ENCODE measurements around the gene TEF. TPM values are rescaled to one million over a fixed set of nuclear protein-coding genes. Genes with fewer than 3 reads are reported as not detected.

The TEF gene
- total and polyA plus RNA-seq, 2 experiments from 2014 or later: 2.3 to 7.2 TPM

DNA sequence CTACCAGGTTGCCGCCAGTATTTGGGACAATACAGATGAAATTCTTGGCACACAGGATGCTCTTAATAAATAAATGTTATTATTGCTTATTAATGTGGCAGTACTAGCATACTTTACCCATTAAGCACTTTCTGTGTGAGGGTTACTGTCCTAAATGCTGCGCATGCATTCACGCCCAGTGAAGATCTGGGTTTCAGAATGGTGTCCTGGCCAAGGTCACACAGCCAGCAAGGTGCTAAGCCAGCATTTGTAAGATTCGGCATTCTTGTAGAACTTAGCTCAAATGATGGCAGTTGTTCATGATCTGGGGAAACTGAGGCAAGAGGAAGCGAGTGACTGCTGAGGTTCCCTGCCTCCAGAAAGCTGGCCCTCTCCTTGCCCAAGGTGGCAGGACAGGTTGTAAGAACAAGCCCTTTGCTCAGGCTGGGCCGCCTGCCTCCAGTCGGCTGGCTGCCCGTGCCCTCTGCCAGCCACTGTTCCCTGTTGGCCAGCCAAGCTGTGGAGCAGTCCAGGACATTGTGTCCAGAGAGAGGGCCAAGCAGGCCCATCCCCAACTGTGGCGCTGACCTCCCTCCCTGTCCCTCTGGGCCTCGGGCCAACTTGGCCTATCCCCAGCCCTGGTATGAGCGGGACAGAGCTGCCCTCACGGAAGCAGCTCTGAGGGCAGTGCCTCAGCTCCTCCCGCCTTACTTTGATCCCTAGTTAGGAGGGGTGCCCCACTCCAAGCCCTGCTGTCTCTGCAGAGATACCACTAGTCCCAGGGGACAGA, 36.1 kb downstream of the TEF start (continued):
- TF ChIP-seq, protein P1, sequence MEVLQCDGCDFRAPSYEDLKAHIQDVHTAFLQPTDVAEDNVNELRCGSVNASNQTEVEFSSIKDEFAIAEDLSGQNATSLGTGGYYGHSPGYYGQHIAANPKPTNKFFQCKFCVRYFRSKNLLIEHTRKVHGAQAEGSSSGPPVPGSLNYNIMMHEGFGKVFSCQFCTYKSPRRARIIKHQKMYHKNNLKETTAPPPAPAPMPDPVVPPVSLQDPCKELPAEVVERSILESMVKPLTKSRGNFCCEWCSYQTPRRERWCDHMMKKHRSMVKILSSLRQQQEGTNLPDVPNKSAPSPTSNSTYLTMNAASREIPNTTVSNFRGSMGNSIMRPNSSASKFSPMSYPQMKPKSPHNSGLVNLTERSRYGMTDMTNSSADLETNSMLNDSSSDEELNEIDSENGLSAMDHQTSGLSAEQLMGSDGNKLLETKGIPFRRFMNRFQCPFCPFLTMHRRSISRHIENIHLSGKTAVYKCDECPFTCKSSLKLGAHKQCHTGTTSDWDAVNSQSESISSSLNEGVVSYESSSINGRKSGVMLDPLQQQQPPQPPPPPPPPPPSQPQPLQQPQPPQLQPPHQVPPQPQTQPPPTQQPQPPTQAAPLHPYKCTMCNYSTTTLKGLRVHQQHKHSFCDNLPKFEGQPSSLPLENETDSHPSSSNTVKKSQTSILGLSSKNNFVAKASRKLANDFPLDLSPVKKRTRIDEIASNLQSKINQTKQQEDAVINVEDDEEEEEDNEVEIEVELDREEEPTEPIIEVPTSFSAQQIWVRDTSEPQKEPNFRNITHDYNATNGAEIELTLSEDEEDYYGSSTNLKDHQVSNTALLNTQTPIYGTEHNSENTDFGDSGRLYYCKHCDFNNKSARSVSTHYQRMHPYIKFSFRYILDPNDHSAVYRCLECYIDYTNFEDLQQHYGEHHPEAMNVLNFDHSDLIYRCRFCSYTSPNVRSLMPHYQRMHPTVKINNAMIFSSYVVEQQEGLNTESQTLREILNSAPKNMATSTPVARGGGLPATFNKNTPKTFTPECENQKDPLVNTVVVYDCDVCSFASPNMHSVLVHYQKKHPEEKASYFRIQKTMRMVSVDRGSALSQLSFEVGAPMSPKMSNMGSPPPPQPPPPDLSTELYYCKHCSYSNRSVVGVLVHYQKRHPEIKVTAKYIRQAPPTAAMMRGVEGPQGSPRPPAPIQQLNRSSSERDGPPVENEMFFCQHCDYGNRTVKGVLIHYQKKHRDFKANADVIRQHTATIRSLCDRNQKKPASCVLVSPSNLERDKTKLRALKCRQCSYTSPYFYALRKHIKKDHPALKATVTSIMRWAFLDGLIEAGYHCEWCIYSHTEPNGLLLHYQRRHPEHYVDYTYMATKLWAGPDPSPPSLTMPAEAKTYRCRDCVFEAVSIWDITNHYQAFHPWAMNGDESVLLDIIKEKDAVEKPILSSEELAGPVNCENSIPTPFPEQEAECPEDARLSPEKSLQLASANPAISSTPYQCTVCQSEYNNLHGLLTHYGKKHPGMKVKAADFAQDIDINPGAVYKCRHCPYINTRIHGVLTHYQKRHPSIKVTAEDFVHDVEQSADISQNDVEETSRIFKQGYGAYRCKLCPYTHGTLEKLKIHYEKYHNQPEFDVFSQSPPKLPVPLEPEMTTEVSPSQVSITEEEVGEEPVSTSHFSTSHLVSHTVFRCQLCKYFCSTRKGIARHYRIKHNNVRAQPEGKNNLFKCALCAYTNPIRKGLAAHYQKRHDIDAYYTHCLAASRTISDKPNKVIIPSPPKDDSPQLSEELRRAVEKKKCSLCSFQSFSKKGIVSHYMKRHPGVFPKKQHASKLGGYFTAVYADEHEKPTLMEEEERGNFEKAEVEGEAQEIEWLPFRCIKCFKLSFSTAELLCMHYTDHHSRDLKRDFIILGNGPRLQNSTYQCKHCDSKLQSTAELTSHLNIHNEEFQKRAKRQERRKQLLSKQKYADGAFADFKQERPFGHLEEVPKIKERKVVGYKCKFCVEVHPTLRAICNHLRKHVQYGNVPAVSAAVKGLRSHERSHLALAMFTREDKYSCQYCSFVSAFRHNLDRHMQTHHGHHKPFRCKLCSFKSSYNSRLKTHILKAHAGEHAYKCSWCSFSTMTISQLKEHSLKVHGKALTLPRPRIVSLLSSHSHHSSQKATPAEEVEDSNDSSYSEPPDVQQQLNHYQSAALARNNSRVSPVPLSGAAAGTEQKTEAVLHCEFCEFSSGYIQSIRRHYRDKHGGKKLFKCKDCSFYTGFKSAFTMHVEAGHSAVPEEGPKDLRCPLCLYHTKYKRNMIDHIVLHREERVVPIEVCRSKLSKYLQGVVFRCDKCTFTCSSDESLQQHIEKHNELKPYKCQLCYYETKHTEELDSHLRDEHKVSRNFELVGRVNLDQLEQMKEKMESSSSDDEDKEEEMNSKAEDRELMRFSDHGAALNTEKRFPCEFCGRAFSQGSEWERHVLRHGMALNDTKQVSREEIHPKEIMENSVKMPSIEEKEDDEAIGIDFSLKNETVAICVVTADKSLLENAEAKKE (CRISPR knock-in tag; IDR thresholded peaks at IDR 0.05): no peak
- TF ChIP-seq NANOG (IDR thresholded peaks at IDR 0.05; ENCODE audit: borderline replicate concordance): no peak
- TF ChIP-seq STAT1 (IDR thresholded peaks at IDR 0.05; ENCODE audit: unreplicated experiment): no peak
- TF ChIP-seq ETS1 (IDR thresholded peaks at IDR 0.05): no peak

DNA sequence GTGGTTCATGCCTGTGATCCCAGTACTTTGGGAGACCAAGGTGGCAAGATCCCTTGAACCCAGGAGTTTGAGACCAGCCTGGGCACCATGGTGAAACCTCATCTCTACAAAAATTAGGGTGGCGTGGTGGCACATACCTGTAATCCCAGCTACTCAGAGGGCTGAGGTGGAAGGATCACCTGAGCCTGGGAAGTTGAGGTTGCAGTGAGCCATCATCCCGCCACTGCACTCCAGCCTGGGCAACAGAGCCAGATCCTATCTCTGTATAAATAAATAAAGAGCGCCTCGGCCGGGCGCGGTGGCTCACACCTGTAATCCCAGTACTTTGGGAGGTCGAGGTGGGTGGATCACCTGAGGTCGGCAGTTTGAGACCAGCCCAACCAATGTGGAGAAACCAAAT, 37.0 kb downstream of the TEF start:
- ATAC-seq: no peak
- TF ChIP-seq ETS1 (IDR thresholded peaks at IDR 0.05) (no peak), ZNF331 (CRISPR knock-in tag; IDR thresholded peaks at IDR 0.05; ENCODE audit: low read depth) (no peak)
- TF ChIP-seq, protein P1 (CRISPR knock-in tag; IDR thresholded peaks at IDR 0.05): no peak

More for the DNA sequence above, 37.0 kb downstream of the TEF start:
- H3K9me2 ChIP-seq (ENCODE audit: insufficient read depth): no peaks in the 10 kb centered on the region
- H2AFZ ChIP-seq: no peak overlapping the region
- H3K79me2 ChIP-seq (replicated peaks; ENCODE audit: insufficient read depth): no peaks in the 10 kb centered on the region; the same call in 1 of the 2 replicates
- DNase-seq (ENCODE audit: low spot score): no peak
- no peaks in the 10 kb centered on the region for H4K20me1 ChIP-seq (replicated peaks; ENCODE audit: insufficient read depth)
- Mint-ChIP-seq H3K4me1 (peaks cover 9% of the 10 kb centered on the region), H3K27ac (no peak overlapping the region), H3K9me3 (no peaks in the 10 kb centered on the region), H3K36me3 (ENCODE audit: low read depth) (no peaks in the 10 kb centered on the region; the same call in 2 of the 3 replicates), H3K27me3 (ENCODE audit: insufficient read depth, low read depth, poor library complexity) (peaks cover 4% of the 10 kb centered on the region), H3K4me3 (no peak overlapping the region)
- no peaks in the 10 kb centered on the region for H3K36me3 ChIP-seq (ENCODE audit: insufficient read depth)
- no peaks in the 10 kb centered on the region for H3K27me3 ChIP-seq (ENCODE audit: insufficient read depth)
- H3K4me2 ChIP-seq: no peak overlapping the region
- H3K4me1 ChIP-seq (ENCODE audit: insufficient read depth): no peaks in the 10 kb centered on the region
- H3K4me3 ChIP-seq: no peak overlapping the region
- H3F3A ChIP-seq (replicated peaks; ENCODE audit: low read depth): no peaks in the 10 kb centered on the region
- H3K27ac ChIP-seq (ENCODE audit: low read depth): no peak overlapping the region
